SU-DHL-6 (cell line): Measurements from ENCODE around the gene C3orf18.

ENCODE experiments used
- H2AFZ ChIP-seq: fragments of 200-600 bp; sonication (generic); 2 replicates; pipeline ENCODE4 v1.6.1; 2014; ENCODE audit warnings: low read depth, mild to moderate bottlenecking, moderate library complexity, mixed read lengths, antibody characterized with exemption, low read length; ENCODE audit not compliant: severe bottlenecking
- H3F3A ChIP-seq: fragments of 200-600 bp; shearing (Covaris generic); 2 replicates; pipeline ENCODE4 v1.6.0; 2016; ENCODE audit warnings: antibody characterized with exemption, mild to moderate bottlenecking; ENCODE audit not compliant: insufficient read depth
- H3K27ac ChIP-seq: fragments of 200-600 bp; sonication (generic); 2 replicates; pipeline ENCODE4 v1.5.1; 2016; ENCODE audit warnings: low read depth, mild to moderate bottlenecking, low read length, moderate library complexity, mixed read lengths
- H3K27me3 ChIP-seq: fragments of 200-600 bp; sonication (generic), shearing (Covaris generic); 2 replicates; pipeline ENCODE4 v1.6.0; 2014; ENCODE audit warnings: mild to moderate bottlenecking, low read length
- H3K36me3 ChIP-seq: fragments of 200-600 bp; sonication (generic); 2 replicates; pipeline ENCODE4 v1.6.1; 2014; ENCODE audit warnings: mild to moderate bottlenecking, low read length, mixed read lengths
- H3K4me2 ChIP-seq: fragments of 300-600, 200-600 bp; shearing (Covaris generic), sonication (generic); 2 replicates; pipeline ENCODE4 v1.6.0; 2014; ENCODE audit warnings: low read length, low read depth, mild to moderate bottlenecking; ENCODE audit not compliant: poor library complexity, severe bottlenecking
- H3K4me3 ChIP-seq: fragments of 200-600 bp; sonication (generic); 2 replicates; pipeline ENCODE4 v1.5.1; 2014; ENCODE audit warnings: antibody characterized with exemption, low read length, mild to moderate bottlenecking, mixed read lengths; ENCODE audit not compliant: insufficient read depth, poor library complexity, severe bottlenecking
- H3K79me2 ChIP-seq: fragments of 200-600 bp; sonication (generic); 2 replicates; pipeline ENCODE4 v1.6.1; 2014; ENCODE audit warnings: mild to moderate bottlenecking, low read length, moderate library complexity; ENCODE audit not compliant: insufficient read depth
- H3K9ac ChIP-seq: fragments of 200-600 bp; sonication (generic); 2 replicates; pipeline ENCODE4 v1.7.0; 2014; ENCODE audit warnings: mild to moderate bottlenecking, low read length
- H3K9me2 ChIP-seq: fragments of 200-600 bp; sonication (generic); replicated peaks from 2 replicates; pipeline ENCODE4 v1.6.1; 2014; ENCODE audit warnings: low read length; ENCODE audit not compliant: insufficient read depth
- H3K9me3 ChIP-seq: fragments of 200-600 bp; sonication (generic); 2 replicates; pipeline ENCODE4 v1.6.1; 2014; ENCODE audit warnings: low read length, mixed read lengths; ENCODE audit not compliant: insufficient read depth
- H4K20me1 ChIP-seq: fragments of 200-600 bp; sonication (generic); 2 replicates; pipeline ENCODE4 v1.6.1; 2014; ENCODE audit warnings: low read depth, mild to moderate bottlenecking, antibody characterized with exemption, low read length, moderate library complexity, mixed read lengths
- EZH2phosphoT487 ChIP-seq: fragments of 200-600 bp; sonication (generic), shearing (Covaris generic); conservative IDR thresholded peaks from 2 replicates; pipeline ENCODE4 v1.6.1; 2018; ENCODE audit warnings: mild to moderate bottlenecking, antibody characterized with exemption, low read length, moderate library complexity, mixed read lengths
- TF ChIP-seq, protein P1 (sequence below): fragments of 200-600 bp; sonication (generic); IDR thresholded peaks from one replicate; pipeline ENCODE4 v1.5.1; 2017; ENCODE audit warnings: antibody characterized with exemption, mild to moderate bottlenecking, low read length, moderate library complexity; ENCODE audit not compliant: insufficient read depth, poor library complexity, severe bottlenecking

The C3orf18 gene

DNA sequence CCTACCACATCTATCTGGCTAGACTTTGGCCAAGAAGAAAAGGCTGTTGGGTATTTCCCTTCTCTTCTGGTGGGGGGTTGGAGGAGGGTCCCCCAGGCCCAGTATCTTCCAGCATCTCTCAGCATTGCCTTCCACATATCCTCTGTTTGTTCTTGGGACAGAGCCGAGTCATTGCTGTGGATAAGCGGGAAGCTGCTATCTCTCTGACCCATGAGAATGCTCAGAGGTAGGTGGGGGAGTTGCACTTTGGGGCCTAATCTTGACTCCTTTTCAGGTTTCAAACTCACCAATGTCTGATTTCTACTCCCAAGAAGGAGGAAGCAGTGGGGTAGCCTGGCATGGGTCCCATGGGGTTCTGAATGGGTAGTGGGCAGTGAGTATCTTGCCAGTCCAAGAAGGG, 9.8 kb upstream of the C3orf18 start:
- Histone ChIP-seq H3K4me2 (no peak overlapping the region), H3K9me2 (no peaks in the 10 kb centered on the region), H3F3A (no peaks in the 10 kb centered on the region), H3K36me3 (no peaks in the 10 kb centered on the region), H3K9ac (no peak overlapping the region), H3K27me3 (no peaks in the 10 kb centered on the region), H4K20me1 (no peaks in the 10 kb centered on the region), H3K9me3 (no peaks in the 10 kb centered on the region), H3K79me2 (no peaks in the 10 kb centered on the region), H3K4me3 (no peak overlapping the region), H2AFZ (no peak overlapping the region), H3K27ac (no peak overlapping the region)
- TF ChIP-seq, protein P1, sequence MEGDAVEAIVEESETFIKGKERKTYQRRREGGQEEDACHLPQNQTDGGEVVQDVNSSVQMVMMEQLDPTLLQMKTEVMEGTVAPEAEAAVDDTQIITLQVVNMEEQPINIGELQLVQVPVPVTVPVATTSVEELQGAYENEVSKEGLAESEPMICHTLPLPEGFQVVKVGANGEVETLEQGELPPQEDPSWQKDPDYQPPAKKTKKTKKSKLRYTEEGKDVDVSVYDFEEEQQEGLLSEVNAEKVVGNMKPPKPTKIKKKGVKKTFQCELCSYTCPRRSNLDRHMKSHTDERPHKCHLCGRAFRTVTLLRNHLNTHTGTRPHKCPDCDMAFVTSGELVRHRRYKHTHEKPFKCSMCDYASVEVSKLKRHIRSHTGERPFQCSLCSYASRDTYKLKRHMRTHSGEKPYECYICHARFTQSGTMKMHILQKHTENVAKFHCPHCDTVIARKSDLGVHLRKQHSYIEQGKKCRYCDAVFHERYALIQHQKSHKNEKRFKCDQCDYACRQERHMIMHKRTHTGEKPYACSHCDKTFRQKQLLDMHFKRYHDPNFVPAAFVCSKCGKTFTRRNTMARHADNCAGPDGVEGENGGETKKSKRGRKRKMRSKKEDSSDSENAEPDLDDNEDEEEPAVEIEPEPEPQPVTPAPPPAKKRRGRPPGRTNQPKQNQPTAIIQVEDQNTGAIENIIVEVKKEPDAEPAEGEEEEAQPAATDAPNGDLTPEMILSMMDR, result no peak
- TF ChIP-seq EZH2phosphoT487, result no peak

DNA sequence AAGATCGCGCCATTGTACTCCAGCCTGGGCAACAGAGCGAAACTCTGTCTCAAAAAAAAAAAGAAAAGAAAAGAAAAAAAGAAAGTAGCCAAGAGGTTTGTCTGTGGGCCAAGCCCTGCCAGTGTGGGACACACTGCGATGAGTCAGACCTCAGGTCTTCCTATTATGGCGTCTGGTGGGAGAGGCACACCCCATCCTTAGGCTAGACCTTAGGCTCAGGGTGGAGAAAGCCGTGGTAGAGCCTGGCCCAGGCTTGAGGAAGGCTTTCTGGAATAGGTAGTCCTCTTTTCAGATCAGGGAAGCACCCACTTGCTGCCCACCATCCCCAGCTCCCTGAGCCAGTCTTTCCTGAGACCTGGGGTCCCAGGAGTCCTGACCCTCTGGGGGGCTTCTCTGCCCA, 7.8 kb upstream of the C3orf18 start:
- Histone ChIP-seq H3K27ac (no peak overlapping the region), H3K27me3 (no peaks in the 10 kb centered on the region), H3K4me3 (no peak overlapping the region), H3K9me2 (no peaks in the 10 kb centered on the region), H2AFZ (no peak overlapping the region), H4K20me1 (no peaks in the 10 kb centered on the region), H3K79me2 (no peaks in the 10 kb centered on the region), H3K4me2 (no peak overlapping the region), H3K36me3 (no peaks in the 10 kb centered on the region), H3K9ac (no peak overlapping the region), H3K9me3 (no peaks in the 10 kb centered on the region), H3F3A (peaks cover 3% of the 10 kb centered on the region; the same call in 1 of the 2 replicates)
- TF ChIP-seq EZH2phosphoT487, result no peak
- TF ChIP-seq, protein P1, result no peak

DNA sequence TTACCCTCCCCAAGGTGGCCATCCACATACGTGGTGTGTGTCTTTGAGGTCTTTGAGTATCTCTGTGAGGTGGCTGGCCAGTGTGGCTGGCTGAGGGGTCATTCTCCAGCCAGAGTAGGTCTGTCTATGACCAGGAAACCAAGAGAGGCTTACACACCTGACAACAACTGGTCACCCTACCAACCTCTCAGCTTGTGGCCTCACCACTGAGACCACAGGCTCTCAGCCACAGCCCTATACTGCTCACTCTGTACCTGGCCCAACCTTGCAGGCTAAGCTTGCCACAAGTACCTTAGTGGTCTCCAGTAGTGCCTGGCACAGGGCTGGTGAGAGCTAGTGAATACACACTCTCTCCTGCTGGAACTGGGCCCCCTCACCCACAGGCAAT, 6.9 kb upstream of the C3orf18 start:
- Histone ChIP-seq H3K9me3 (no peaks in the 10 kb centered on the region), H3K4me2 (no peak overlapping the region), H2AFZ (no peak overlapping the region), H3K36me3 (no peaks in the 10 kb centered on the region), H3K9me2 (no peaks in the 10 kb centered on the region), H3K79me2 (no peaks in the 10 kb centered on the region), H3F3A (peaks cover 6% of the 10 kb centered on the region; the same call in 1 of the 2 replicates), H3K4me3 (no peak overlapping the region), H4K20me1 (no peaks in the 10 kb centered on the region), H3K9ac (no peak overlapping the region), H3K27ac (no peak overlapping the region), H3K27me3 (no peaks in the 10 kb centered on the region)
- TF ChIP-seq EZH2phosphoT487, result no peak
- TF ChIP-seq, protein P1, result no peak
